Measurements from ENCODE around the gene MGAT1. TPM values are rescaled to one million over a fixed set of nuclear protein-coding genes. Genes with fewer than 3 reads are reported as not detected.

The MGAT1 gene
- total RNA-seq, 2 donors from 2014 or later, result 96.2 to 98.8 TPM

- Histone ChIP-seq H3K27ac (peak overlapping the region in 1 of 4 donors; percentile 8), H3K4me1 (peaks cover 69% of the 10 kb centered on the region), H3K36me3 (replicated peaks in 1 of 2; ENCODE audit: insufficient read depth in 1 of 2, low read depth in 2 of 2) (peaks cover 0 to under 1% of the 10 kb centered on the region in 2 donors), H3K9me3 (no peaks in the 10 kb centered on the region), H3K27me3 (no peaks in the 10 kb centered on the region), H3K4me3 (no peak overlapping the region)
- DNase-seq (no peak), ATAC-seq (no peak)
- intact Hi-C loops (cut with DNase I), result loop anchor here (10.0 kb wide), 1 partner anchor 357 kb away; no protein-coding TSS in a partner anchor
- TF ChIP-seq POLR2A (IDR thresholded peaks at IDR 0.05), result no peak
- TF ChIP-seq CTCF (IDR thresholded peaks at IDR 0.05), result no peak
- 70% methylated on average over 10 of the region's 10 CpGs for WGBS, 2 donors
These were observed 5.1 kb downstream of the MGAT1 start for GRCh38 chr5:180797256-180798192.

GRCh38 chr5:180795771-180796313, 6.8 kb downstream of the MGAT1 start:
- TF ChIP-seq CTCF (IDR thresholded peaks at IDR 0.05) (no peak), POLR2A (IDR thresholded peaks at IDR 0.05) (no peak)
- H3K27ac ChIP-seq, result no peak overlapping the region
- ATAC-seq (no peak), DNase-seq (no peak)
- H3K27me3 ChIP-seq, result no peaks in the 10 kb centered on the region
- intact Hi-C loops (cut with DNase I), result loop anchor here (10.0 kb wide), 1 partner anchor 359 kb away; no protein-coding TSS in a partner anchor
- peaks cover 72% of the 10 kb centered on the region for H3K4me1 ChIP-seq
- H3K36me3 ChIP-seq (replicated peaks in 1 of 2; ENCODE audit: insufficient read depth in 1 of 2, low read depth in 2 of 2), result peaks cover 7 to 11% of the 10 kb centered on the region in 2 donors
- H3K9me3 ChIP-seq, result no peaks in the 10 kb centered on the region
- no peak overlapping the region for H3K4me3 ChIP-seq
- 39 to 44% methylated on average over 4 of the region's 4 CpGs for WGBS, 2 donors

GRCh38 chr5:180792965-180793287, 9.7 kb downstream of the MGAT1 start:
- no peak for ATAC-seq
- Histone ChIP-seq H3K36me3 (replicated peaks in 1 of 2; ENCODE audit: insufficient read depth in 1 of 2, low read depth in 2 of 2) (peaks cover 7 to 11% of the 10 kb centered on the region in 2 donors), H3K4me3 (no peak overlapping the region), H3K27me3 (no peaks in the 10 kb centered on the region), H3K4me1 (peaks cover 72% of the 10 kb centered on the region), H3K9me3 (no peaks in the 10 kb centered on the region), H3K27ac (no peak overlapping the region)
- 76 to 85% methylated on average over 4 to 7 of the region's 7 CpGs for WGBS, 2 donors
- intact Hi-C loops (cut with DNase I), result loop anchor here (10.0 kb wide), 1 partner anchor 362 kb away; no protein-coding TSS in a partner anchor
- no peak for TF ChIP-seq CTCF (IDR thresholded peaks at IDR 0.05)
- TF ChIP-seq POLR2A (IDR thresholded peaks at IDR 0.05), result no peak
- DNase-seq, result no peak

- 90 to 97% methylated on average over 16 to 45 of the region's 60 CpGs for WGBS, 2 donors
- no peaks in the 10 kb centered on the region for H3K9me3 ChIP-seq
- H3K27me3 ChIP-seq, result no peaks in the 10 kb centered on the region
- no peak for ATAC-seq
- intact Hi-C loops (cut with DNase I), result loop anchor here (10.0 kb wide), 1 partner anchor 362 kb away; no protein-coding TSS in a partner anchor
- no peak for TF ChIP-seq POLR2A (IDR thresholded peaks at IDR 0.05)
- no peak for TF ChIP-seq CTCF (IDR thresholded peaks at IDR 0.05)
- peaks cover 72% of the 10 kb centered on the region for H3K4me1 ChIP-seq
- peaks cover 7 to 11% of the 10 kb centered on the region in 2 donors for H3K36me3 ChIP-seq (replicated peaks in 1 of 2; ENCODE audit: insufficient read depth in 1 of 2, low read depth in 2 of 2)
- no peak for DNase-seq
- H3K4me3 ChIP-seq, result no peak overlapping the region
- H3K27ac ChIP-seq, result peak overlapping the region in 1 of 4 donors; percentile 31
These were observed 10.2 kb downstream of the MGAT1 start for GRCh38 chr5:180792287-180792964.
